Stimulated activated CD4-positive, alpha-beta T cell treated with anti-CD3 and anti-CD28 coated beads, TNF-alpha, amount 100 ng/mL, for 24 hours (primary cell): ENCODE results near the gene GRK3.
"Not testable (repeated sequence)": the region's sequence is repeated elsewhere in the genome, so short reads cannot be mapped to it uniquely, and the experiment has no call there.

Source experiments
- DNase-seq, 3 experiments: peaks; one replicate each; pipeline ENCODE4 v3.0.0-alpha.2; 2020; ENCODE audit warnings: low read depth in 3 of 3

The GRK3 gene

DNA sequence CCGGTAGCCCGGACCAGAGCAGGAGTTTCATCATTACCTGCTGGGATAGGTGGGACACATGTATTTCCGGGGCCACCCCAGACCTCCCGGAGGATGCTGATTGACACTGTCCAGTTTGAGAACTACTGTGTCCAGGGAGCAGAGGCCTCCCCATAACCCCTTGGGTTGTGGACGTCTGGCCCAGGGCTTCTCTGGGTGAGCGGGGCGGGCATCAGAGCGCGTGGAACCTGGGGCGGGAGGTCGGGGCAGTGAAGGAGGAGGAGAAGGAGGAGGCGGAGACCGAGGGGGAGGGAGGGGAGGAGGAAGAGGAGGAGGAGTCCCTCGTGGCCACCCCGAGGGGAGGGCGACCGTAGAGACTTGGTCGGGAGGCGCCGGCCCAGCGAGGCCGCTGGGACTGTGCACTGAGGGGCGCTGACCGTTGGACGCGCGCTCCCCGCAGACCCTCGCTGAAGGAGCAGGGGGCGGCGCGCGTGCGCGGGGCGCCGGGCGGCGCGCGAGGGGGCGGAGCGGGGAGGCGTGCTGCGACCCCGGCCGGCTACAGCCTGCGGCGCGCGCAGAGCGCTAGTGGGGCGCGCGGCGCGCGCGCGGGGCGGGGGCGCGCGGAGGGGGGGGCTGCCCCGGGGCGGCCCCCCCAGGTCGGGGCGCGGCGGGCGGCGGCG, at the start of gene GRK3:
Gene GRK3, plus strand, starts transcription at position 356 of the 659 bp plus-strand sequence. CDS start 366 bp downstream, outside the sequence.
- DNase-seq: peak; percentile 22 to 67 (median 26)

DNA sequence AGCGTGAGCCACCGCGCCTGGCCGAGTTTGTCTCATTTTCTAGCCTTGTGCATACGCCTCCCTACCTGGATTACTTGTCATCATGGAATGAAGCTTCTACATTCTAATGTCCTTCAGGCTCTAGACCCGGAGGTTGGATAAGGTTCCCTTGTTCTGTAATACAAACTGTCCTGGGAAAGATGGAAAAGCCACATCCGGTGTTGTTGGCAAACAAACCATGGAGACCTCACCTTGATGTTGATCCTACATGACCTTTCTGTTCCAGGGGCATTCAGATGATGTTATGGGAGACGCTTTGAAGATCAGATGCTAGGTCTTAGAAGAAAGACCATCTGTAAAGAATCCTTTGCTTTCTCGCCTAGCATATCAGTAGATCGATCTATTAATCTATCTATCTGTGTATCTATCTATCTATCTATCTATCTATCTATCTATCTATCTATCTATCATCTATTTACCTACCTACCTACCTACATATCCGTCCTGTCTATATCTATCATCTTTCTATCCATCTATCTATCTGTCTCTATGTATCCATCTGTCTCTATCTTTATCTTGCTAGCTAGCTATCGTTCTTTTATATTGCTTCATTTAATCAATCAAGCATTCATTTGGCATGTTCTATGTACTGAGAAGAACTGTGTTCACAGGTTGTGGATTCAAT, 46.3 kb upstream of the GRK3 start:
- no peak for DNase-seq

DNA sequence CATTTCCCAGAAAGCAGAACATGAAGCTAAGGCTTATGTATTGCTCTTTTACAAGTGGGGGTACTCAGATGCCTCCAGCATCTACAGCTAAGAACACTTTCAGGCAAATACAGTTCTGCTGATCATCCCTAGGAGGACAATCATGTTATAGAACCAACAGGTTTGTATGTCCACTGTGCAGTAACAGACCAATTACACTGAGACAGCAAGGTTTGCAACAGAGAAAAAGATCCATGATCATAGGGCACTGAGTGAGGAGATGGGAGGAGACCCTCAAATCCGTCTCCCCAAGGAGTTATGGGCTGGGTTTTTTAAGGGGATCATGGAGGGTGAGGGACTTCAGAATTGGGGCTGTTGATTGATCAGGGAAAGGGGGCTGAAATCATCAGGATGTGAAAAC, 39.1 kb upstream of the GRK3 start:
- DNase-seq: no peak

DNA sequence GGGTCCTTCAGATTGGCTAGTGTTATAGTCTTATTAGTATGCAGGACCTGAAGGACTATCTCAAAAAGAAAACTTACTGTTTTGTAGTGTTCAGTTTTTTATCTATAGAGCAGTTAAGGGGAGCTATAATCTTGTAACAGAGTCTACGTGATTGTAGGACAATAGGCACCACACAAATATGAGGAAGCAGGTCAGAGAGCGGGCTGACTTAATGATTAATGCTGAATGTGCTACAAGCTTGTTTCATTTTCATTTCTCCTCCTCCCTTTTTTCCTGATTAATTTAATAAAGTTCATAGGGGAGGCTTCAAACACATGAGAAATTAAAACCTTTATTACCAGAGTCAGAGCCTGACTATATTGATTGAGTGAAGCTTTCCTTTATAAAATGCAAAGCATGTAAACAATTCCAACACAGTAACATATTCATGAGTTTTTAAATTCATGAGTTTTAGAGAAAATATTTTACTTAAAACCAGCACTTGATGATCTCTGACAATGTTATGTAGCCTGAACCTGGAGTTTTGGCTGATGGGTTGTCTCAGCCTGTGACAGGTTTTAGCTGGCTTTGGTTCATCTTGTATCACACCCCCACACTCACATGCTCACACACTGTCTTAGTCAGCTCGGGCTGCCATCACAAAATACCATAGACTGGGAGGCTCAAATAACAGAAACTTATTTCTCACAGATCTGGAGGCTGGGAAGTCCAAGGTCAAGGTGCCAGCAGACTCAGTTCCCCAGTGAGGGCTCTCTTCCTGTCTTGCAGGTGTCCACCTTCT, 38.5 kb upstream of the GRK3 start:
- not testable (repeated sequence) for DNase-seq

DNA sequence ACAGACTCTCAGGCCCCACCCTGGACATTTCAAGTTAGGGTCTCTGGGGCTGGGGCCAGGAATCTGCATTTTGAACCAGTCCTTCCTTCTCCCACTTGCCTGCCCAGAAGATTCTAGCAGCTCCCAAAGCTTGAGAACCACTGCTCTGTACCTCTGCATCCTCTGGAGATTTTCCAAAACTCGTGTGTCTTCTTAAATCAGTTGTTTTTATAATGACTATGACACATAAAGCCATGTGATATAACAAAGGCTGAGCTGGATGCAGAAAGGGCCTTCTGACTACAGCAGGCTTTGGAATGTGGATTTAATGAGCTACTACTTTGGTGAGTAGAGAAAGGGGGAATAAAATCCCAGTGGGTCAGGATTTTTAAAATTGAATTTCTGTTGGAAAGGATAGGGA, 37.5 kb upstream of the GRK3 start:
- DNase-seq: not testable (repeated sequence)

DNA sequence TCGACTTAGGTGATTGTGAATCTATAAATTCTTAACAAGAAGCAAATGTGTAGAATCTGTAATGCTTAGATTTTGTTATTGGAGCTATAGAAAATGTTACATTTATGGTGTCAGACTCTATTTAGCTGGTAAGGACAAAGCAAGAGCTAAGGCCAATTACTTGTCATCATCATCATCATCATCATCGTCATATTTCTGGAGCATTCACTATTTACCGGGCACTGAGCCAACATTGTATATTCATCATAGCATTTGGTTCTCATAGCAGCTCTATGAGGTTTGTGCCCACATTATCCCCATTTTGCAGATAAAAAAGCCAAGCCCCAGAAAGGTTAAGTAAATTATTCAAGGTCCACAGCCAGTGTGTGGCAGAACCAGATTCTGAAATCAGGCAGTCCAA, 36.4 kb upstream of the GRK3 start:
- DNase-seq: not testable (repeated sequence)

DNA sequence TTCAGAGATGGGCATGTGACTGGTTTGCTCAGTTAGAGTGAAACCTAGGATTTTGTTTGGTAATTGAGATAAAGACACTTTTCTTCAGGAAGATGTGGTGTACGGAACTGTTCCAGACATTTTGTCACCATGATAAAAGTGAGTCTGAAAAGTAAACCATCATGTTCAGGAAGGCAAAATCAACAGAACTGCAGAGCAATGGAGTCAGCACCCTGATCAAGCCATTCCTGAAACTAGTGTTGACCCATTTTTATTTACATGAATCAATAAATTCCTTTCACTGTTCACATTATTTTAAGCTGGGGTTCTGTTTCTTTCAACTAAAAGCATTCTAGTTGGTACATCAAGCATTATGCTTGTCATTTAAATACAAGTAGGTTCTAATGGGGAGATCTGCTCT, 35.4 kb upstream of the GRK3 start:
- not testable (repeated sequence) for DNase-seq

DNA sequence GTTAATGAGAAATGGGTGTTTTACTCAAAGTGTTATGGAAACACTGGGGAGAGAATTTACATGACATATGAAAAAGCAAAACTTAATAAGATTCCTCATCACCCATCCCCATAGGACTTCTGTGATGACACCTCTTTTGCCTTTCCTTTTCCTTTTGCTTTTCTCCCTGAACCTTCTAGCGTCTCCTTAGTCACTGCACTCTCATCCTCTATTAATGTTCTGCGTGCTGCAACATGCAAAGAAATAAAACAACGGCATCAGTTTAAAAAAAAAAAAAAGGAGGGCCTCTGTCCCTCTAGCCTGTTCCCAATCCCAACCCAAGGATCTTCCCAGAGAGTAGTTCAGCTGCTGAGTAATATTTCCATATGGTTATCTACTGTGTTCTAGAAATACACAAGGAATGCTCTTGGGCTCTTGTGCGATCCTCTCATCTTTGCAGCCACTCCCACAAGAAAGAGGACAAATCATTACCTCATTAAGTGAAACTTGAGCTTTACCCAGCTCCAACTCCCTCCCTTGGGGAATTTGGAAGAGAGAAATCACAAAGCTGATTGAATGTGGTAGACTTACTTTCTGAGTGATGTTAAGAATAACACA, 34.8 kb upstream of the GRK3 start:
- DNase-seq: not testable (repeated sequence)

DNA sequence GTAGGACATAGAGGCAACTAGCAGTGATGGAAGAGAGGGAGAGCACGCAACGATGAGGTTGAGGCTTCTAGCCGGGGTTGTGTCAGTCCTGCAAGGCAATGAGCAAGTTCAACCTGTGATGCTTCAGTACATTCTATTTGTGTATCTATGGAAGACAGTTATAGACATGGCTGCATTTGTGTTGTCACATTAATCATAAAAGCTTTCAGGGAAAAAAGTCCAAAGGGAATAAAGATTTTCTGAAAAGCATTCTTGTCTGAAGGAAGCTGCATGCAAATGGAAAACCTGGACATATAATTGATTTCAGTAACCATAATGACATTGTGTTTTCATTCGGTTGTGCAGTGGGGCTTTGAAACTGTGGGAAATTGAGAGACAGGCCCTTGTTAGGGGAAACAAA, 32.8 kb upstream of the GRK3 start:
- DNase-seq: not testable (repeated sequence)

DNA sequence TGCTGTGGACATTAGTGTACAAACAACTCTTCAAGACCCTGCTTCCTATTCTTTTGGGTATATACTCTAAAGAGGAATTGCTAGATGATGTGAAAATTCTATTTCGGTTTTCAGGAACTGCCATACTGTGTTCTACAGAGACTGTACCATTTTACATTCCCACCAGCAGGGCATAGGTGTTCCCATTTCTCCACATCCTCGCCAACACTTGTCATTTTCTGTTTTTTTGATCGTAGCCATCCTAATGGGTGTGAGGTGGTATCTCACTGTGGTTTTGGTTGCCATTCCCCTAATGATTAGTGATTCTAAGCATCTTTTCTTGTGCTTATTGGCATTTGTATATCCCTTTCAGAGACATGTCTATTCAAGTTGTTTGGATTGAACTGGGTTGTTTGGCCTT, 29.8 kb upstream of the GRK3 start:
- DNase-seq: no peak

DNA sequence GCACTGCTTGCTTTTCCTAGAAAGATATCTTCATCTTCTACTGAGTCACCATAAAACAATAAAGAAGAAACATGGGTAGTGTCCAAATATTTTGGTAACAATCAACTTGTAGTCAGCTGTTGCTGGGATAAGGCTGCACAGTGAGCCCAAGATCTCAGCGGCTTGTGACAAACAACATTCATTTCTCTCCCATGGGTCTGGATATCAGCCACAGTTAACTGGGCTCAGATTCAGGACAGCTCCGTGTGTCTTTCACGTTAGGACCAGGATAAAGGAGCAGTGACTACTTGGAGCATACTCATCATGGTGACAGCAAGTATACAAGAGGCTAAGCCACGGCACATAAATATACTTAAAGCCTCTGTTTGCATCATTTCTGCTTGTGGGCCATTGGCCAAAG, 27.9 kb upstream of the GRK3 start:
- DNase-seq: no peak

DNA sequence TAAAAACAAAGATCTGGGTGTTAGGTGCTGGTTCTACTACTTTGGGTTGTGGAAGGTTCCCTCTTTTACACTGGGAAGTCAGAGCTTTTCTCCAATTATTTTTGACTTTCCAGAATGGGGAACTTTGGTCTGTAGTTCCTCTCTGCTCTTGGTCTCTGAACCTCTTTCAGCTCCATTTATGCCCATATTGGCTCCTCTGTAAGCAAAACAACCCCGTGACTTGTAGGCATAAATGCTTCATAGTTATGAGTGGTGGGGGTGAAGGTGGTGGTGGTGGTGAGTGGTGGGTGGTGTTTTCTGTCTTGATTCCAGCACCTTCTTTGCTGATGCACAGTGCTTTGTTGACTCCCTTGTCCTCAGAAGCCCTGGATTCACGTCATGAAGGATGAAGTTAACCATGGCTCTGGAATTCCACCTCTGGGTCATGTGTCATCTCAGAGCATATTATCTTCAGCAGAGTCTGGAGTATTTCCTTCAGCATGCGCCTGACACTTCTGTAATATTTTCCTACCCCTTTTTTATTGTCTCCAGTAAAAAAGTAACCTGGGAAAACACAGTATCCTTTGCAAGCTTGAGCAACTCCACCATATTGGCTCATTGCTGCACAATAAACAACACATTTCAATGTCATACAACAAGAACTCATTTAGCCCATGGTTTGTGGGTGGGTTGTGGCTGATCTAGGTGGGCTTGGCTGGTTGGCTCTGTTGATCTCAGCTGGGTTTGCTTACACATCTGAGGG, 24.1 kb upstream of the GRK3 start:
- DNase-seq: no peak

DNA sequence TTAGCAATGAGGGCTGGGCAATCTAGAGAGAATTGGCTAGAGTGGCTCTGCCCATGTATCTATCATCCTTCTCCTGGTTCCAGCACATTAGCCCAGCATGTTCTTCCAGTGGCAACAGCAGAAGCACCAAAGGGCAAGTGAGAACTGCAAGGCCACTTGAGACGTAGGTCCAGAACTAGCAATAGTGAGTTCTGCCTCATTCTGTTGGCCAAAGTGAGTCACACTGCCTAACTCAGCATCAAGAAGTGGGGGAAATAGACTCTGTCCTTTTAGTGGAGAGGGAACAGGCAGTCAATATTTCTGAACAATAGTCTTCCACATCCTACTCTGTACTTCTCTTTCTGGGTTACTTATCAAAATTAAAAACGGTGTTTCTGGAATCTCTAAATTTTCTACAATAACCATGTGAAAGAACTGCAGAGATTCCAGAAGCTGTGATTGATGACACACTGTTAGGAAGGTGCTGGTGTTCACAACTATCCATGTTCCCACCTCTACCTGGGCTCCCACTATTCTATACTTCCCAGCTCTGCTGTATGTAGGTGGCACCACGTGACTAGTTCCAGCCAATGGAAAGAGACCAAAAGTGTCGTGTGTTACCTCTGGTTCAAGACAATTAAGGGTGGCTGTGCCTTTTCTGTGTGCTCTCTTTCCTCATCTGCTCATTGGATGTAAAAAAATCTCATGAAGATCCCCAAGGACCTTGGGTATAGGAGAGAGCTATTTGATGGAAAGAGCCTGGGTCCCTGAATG, 23.4 kb upstream of the GRK3 start:
- DNase-seq: no peak

DNA sequence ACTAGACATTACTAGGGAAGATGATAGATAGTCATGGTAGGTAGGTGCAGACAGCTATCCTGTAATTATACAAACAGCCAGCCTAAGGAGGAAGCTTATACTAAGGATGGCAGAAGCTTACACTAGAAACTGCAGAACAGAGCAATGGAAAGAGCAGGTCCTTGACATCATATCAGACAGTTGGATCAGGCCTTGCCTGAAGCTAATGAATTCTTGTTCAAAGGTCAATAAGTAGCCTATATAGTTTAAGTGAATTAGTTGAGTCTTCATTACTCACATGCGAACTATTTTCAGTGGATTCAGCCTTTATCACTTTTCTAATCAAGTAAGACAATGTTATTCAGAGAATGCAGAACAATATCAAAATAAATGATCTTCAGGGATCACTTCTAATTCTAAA, 22.3 kb upstream of the GRK3 start:
- no peak for DNase-seq

DNA sequence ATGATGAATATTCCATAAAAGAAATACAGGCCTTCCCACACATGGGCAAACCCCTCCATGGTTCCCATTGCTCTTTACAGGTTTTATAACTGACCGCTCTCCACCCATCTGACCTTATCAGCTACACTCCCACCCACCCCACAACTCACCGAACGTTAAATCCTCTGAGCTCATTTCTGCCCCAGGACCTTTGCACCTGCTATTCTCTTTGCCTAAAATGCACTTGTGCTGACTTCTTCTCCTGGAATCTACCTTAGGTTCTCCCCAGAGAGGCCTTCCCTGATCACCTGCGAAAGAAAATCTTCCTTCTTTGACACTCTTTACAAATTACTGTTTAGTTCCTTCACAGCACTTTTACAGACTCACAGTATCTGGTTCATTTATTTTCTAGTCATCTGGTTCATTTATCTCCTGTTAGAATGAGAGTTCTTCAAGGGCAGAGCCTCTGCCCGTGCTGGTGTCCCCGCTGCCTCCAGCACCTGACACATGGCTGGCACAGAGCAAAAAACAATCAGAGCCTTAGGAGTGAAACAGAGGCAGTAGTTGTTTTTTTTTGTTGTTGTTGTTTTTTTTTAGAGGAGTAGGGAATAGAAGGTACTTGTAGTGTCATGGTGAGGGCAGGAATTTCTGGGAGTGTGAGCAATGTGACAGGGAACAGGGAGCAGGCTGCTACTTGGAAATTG, 21.6 kb upstream of the GRK3 start:
- no peak for DNase-seq

DNA sequence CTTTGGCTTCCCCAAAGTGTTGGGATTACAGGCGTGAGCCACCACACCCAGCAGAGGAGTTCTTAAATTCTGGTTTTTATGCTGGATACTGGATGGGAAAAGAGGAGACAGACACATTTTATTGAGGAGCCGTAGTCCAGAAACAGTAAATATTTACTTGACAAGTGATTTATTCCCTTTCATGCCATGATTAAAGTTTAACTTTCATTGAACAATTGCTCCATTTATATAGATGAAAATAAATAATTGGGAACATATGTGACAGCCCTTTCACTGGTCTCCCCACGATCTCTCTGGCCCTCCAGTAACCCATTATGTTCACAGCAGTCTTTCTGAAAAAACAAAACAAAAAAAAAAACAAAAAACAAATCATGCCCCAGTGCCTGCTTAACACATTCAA, 19.3 kb upstream of the GRK3 start:
- no peak for DNase-seq

DNA sequence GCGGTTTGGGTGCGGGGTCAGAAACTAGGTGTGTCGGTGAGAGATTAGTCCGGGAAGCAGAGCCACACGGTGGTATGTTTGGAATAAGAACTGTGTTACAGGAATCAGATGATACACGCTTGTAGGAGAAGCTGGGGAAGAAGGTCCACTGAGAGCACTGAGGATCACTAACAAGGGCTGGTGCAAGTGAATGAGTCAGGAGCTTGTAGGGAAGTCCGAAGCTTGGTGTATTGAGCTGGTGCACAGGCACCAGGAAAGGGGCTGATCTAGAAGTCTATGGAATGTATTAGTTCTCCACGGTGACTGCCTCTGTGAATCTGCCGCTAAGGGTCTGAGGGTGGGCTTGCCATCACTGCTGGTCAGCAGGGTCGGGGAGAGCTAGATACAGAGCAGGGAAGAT, 18.8 kb upstream of the GRK3 start:
- DNase-seq: no peak

DNA sequence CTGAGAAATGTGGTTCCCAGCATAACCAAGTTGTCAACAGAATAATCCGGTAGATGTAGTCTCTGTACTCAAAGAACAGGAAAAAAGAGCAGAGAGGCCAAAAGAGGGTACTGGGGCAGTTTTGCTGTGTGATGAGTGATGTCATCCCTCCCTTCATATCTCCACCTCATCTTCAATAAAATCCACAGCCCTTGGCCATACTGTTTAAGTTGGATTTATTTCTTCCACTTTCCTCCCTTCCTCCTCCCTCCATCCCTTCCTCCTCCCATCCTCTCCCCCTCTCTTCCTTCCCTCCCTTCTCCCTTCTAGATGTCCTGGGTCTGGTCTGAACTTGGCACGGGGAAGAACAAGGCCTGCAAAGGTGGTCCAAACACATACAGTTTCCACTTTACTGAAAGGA, 18.2 kb upstream of the GRK3 start:
- no peak for DNase-seq

DNA sequence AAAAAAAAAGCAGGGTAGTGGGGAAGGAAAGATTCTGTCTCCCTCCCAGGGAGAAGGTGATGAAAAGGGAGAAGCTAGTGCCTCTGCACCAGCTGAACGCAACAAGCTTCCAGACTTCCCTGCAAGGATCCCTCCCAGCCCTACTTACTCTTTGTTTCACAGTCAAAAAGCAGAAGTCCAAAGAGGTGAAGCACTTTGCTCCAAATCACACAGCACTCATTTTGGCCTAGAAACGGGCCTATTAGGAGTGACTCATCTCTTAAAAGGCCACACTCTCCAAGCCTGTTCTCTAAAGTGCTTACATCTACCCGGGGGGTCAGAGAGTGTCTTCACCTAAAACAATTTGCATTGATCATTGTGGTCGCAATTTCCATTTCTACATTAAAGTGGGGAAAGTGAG, 17.7 kb upstream of the GRK3 start:
- no peak for DNase-seq

DNA sequence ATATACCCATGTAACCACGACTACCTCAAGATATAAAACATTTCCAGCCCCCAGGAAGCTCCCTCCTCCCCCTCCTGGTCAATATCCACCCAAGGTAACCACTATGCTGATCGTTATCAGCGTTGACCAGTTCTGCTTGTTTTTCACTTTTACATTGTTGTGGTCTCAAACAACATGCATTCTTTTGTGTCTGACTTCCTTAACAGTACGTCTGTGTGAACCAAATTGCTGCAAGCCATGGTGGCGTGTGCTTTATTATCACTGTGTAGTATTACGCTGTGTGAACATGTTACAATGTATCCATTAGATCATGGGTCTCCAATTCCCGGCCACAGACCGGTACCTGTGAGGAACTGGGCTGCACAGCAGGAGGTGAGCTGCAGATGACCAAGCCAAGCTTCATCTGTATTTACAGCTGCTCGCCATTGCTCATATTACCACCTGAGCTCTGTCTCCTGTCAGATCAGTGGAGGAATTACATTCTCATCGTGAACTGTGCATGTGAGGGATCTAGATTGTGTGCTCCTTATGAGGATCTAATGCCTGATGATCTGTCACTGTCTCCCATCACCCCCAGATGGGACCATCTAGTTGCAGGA, 15.5 kb upstream of the GRK3 start:
- DNase-seq: no peak
